Lung (tissue), 12 donors: ENCODE results near the gene TNS4. TPM values are rescaled to one million over a fixed set of nuclear protein-coding genes. Genes with fewer than 3 reads are reported as not detected.

Source experiments
- ATAC-seq: fragments of 200-7000 bp; cut with Tn5 transposase; one replicate; pipeline ENCODE4 v1.9.1; 2020; ENCODE audit warnings: moderate number of reproducible peaks; ENCODE audit not compliant: insufficient read depth, low FRiP score
- DNase-seq, 3 donors: peaks; one replicate each; pipeline ENCODE4 v3.0.0-alpha.2; 2013 to 2017
- H3K27ac ChIP-seq, 2 donors: one replicate each; pipeline ENCODE4 v1.5.1; 2013; ENCODE audit warnings: mild to moderate bottlenecking in 2 of 2, moderate library complexity in 2 of 2, control low read depth in 1 of 2, inconsistent platforms in 1 of 2, low read depth in 1 of 2, low read length in 1 of 2
- H3K27me3 ChIP-seq, 3 donors: one replicate each; pipeline ENCODE4 v1.5.1; 2013; ENCODE audit warnings: low read length in 2 of 3; ENCODE audit not compliant: control insufficient read depth in 3 of 3, insufficient read depth in 3 of 3
- H3K36me3 ChIP-seq, 4 donors: one replicate each; pipeline ENCODE4 v1.5.1; 2013; ENCODE audit warnings: low read length in 4 of 4, mild to moderate bottlenecking in 1 of 4, moderate library complexity in 1 of 4; ENCODE audit not compliant: control insufficient read depth in 4 of 4, insufficient read depth in 4 of 4
- H3K4me1 ChIP-seq, 5 donors: one replicate each; pipeline ENCODE4 v1.5.1; 2013; ENCODE audit warnings: low read length in 5 of 5, mild to moderate bottlenecking in 2 of 5, moderate library complexity in 1 of 5; ENCODE audit not compliant: control insufficient read depth in 5 of 5, insufficient read depth in 5 of 5
- H3K4me3 ChIP-seq: one replicate; pipeline ENCODE4 v1.5.1; 2013; ENCODE audit warnings: mild to moderate bottlenecking, control low read depth, moderate library complexity
- H3K9ac ChIP-seq, 2 donors: one replicate each; pipeline ENCODE4 v1.5.1; 2013; ENCODE audit warnings: low read length in 2 of 2, control low read depth in 1 of 2; ENCODE audit not compliant: insufficient read depth in 1 of 2
- H3K9me3 ChIP-seq, 4 donors: one replicate each; pipeline ENCODE4 v1.5.1; 2013; ENCODE audit warnings: low read length in 3 of 4, mild to moderate bottlenecking in 1 of 4, moderate library complexity in 1 of 4; ENCODE audit not compliant: control insufficient read depth in 4 of 4, insufficient read depth in 3 of 4
- CTCF ChIP-seq: IDR thresholded peaks from 2 replicates; pipeline ENCODE4 v1.5.1; 2012; ENCODE audit warnings: mild to moderate bottlenecking; ENCODE audit errors: control extremely low read depth, extremely low read depth
- WGBS, 2 donors: extraction: QIAGEN DNeasy Blood & Tissue Kit; methylation state at CpG; one replicate each; pipeline ENCODE4 v1.1.7; 2013; 5-methylcytosine and 5-hydroxymethylcytosine counted together
- polyA plus RNA-seq, 2 donors: library from polyadenylated mRNA; stranded (reverse); fragments of 200-250 nt; gene quantifications; one replicate each; pipeline ENCODE4 v1.2.1, GENCODE V29; 2013
- total RNA-seq, 2 donors: library from RNA; depleted of rRNA in 1 of 2; stranded (reverse); fragments of >200 nt in 1 of 2; gene quantifications; one replicate each; pipeline ENCODE4 v1.2.1, GENCODE V29; 2014 to 2021
- donor health status: control.
- donor health status: control.
- donor health status: Bipolar disorder and iron deficiency.
- donor health status: healthy.
- donor health status: DM: yes; HTN: yes; CAD: no.

TNS4 gene
- total and polyA plus RNA-seq, 4 donors, result 0.17 to 6.8 (median 2.2) TPM

GRCh38 chr17:40462343-40463121 lies 38.9 kb downstream of the TNS4 start:
- Histone ChIP-seq H3K4me1 (peaks cover 3 to 57% (median 31%) of the 10 kb centered on the region in 5 donors), H3K4me3 (no peak overlapping the region), H3K9ac (no peak overlapping the region), H3K27ac (peak overlapping the region in 1 of 2 donors; percentile 41), H3K36me3 (peaks cover 0 to 6% (median 0%) of the 10 kb centered on the region in 4 donors), H3K27me3 (no peaks in the 10 kb centered on the region), H3K9me3 (no peaks in the 10 kb centered on the region)
- 62% methylated on average over 9 of the region's 9 CpGs for WGBS, 2 donors
- peak in 1 of 3 donors; percentile 10 for DNase-seq
- ATAC-seq, result no peak
- no peak for TF ChIP-seq CTCF

- peak overlapping the region in 1 of 2 donors; percentile 39 for H3K9ac ChIP-seq
- TF ChIP-seq CTCF, result no peak
- ATAC-seq (no peak), DNase-seq (peak in 1 of 3 donors; percentile 40)
- no peak overlapping the region for H3K4me3 ChIP-seq
- 67 to 79% methylated on average over 12 of the region's 12 CpGs for WGBS, 2 donors
- H3K27ac ChIP-seq, result no peak overlapping the region
- H3K4me1 ChIP-seq, result peaks cover 3 to 64% (median 38%) of the 10 kb centered on the region in 5 donors
- H3K9me3 ChIP-seq, result no peaks in the 10 kb centered on the region
- peaks cover 0 to 12% (median 0%) of the 10 kb centered on the region in 4 donors for H3K36me3 ChIP-seq
- no peaks in the 10 kb centered on the region for H3K27me3 ChIP-seq
Measured at GRCh38 chr17:40461732-40462342, 39.6 kb downstream of the TNS4 start.

- DNase-seq, result peak in 2 of 3 donors; percentile 84 to 91
Measured at GRCh38 chr17:40460968-40461731, 40.3 kb downstream of the TNS4 start.

More at GRCh38 chr17:40460968-40461731, 40.3 kb downstream of the TNS4 start:
- no peaks in the 10 kb centered on the region for H3K9me3 ChIP-seq
- H3K9ac ChIP-seq, result peak overlapping the region in 1 of 2 donors; percentile 39
- H3K36me3 ChIP-seq, result peaks cover 0 to 16% (median 0%) of the 10 kb centered on the region in 4 donors
- no peaks in the 10 kb centered on the region for H3K27me3 ChIP-seq
- no peak overlapping the region for H3K27ac ChIP-seq
- H3K4me3 ChIP-seq, result no peak overlapping the region
- no peak for TF ChIP-seq CTCF
- no peak for ATAC-seq
- 66 to 84% methylated on average over 9 of the region's 9 CpGs for WGBS, 2 donors
- peaks cover 3 to 71% (median 42%) of the 10 kb centered on the region in 5 donors for H3K4me1 ChIP-seq
